ENCODE results near the gene LGR6.

Gene LGR6

DNA sequence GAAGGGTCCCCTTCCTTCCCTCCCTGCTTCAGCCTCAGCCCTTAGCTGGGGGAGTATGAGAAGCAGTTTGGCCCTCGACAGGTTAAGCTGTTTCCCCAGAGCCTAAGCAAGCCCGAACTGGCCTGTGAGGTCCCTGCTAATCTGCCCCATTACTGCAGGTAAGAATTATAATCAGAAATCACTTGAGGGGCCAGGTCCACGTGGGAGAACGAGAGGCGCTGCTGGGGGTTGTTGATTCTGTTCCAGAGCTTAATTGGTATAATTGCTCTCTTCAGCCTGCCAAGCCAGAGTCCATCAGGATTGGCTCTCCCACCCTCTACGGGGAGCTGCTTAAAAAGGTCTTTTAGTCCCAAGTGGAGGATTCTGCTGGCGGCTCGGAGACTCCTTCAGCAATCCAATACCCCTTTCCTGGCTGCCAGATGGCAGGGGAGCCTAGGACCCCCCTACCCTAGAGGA, 77.3 kb downstream of the LGR6 start (continued):
- TF ChIP-seq, protein P1, sequence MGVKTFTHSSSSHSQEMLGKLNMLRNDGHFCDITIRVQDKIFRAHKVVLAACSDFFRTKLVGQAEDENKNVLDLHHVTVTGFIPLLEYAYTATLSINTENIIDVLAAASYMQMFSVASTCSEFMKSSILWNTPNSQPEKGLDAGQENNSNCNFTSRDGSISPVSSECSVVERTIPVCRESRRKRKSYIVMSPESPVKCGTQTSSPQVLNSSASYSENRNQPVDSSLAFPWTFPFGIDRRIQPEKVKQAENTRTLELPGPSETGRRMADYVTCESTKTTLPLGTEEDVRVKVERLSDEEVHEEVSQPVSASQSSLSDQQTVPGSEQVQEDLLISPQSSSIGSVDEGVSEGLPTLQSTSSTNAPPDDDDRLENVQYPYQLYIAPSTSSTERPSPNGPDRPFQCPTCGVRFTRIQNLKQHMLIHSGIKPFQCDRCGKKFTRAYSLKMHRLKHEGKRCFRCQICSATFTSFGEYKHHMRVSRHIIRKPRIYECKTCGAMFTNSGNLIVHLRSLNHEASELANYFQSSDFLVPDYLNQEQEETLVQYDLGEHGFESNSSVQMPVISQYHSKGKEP (tag by site-specific recombination; IDR thresholded peaks at IDR 0.05): peak; percentile 51; the same call in 1 of the 2 replicates
- TF ChIP-seq ZBTB20 (tag by site-specific recombination; IDR thresholded peaks at IDR 0.05): no peak
- TF ChIP-seq ZNF354C (tag by site-specific recombination; IDR thresholded peaks at IDR 0.05; ENCODE audit: borderline replicate concordance, low read depth): no peak
- TF ChIP-seq KLF10 (tag by site-specific recombination; IDR thresholded peaks at IDR 0.05): no peak
- peak; percentile 22; the same call in 1 of the 2 replicates for TF ChIP-seq ZNF341 (tag by site-specific recombination; IDR thresholded peaks at IDR 0.05; ENCODE audit: low read depth)
- TF ChIP-seq, protein P2, sequence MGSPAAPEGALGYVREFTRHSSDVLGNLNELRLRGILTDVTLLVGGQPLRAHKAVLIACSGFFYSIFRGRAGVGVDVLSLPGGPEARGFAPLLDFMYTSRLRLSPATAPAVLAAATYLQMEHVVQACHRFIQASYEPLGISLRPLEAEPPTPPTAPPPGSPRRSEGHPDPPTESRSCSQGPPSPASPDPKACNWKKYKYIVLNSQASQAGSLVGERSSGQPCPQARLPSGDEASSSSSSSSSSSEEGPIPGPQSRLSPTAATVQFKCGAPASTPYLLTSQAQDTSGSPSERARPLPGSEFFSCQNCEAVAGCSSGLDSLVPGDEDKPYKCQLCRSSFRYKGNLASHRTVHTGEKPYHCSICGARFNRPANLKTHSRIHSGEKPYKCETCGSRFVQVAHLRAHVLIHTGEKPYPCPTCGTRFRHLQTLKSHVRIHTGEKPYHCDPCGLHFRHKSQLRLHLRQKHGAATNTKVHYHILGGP (tag by site-specific recombination; IDR thresholded peaks at IDR 0.05): no peak
- TF ChIP-seq ZNF155 (tag by site-specific recombination; IDR thresholded peaks at IDR 0.05): no peak
- TF ChIP-seq REPIN1 (tag by site-specific recombination; IDR thresholded peaks at IDR 0.05; ENCODE audit: low read depth): no peak
- TF ChIP-seq HOXC10 (CRISPR knock-in tag; IDR thresholded peaks at IDR 0.05): no peak
- TF ChIP-seq ZNF747 (tag by site-specific recombination; IDR thresholded peaks at IDR 0.05): no peak
- TF ChIP-seq TCF7L2 (IDR thresholded peaks at IDR 0.05; ENCODE audit: borderline replicate concordance, low read depth, low read length): no peak
- no peak for TF ChIP-seq ZNF132 (tag by site-specific recombination; IDR thresholded peaks at IDR 0.05; ENCODE audit: borderline replicate concordance)
- peak; percentile 52 for TF ChIP-seq ZFP69B (tag by site-specific recombination; IDR thresholded peaks at IDR 0.05)
- TF ChIP-seq, protein P3, sequence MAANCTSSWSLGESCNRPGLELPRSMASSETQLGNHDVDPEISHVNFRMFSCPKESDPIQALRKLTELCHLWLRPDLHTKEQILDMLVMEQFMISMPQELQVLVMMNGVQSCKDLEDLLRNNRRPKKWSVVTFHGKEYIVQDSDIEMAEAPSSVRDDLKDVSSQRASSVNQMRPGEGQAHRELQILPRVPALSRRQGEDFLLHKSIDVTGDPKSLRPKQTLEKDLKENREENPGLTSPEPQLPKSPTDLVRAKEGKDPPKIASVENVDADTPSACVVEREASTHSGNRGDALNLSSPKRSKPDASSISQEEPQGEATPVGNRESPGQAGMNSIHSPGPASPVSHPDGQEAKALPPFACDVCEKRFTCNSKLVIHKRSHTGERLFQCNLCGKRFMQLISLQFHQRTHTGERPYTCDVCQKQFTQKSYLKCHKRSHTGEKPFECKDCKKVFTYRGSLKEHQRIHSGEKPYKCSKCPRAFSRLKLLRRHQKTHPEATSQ (tag by site-specific recombination; IDR thresholded peaks at IDR 0.05): no peak
- 0 out of 2 replicates have a peak, but pooled peaks have one; percentile 53 for TF ChIP-seq ZSCAN30 (tag by site-specific recombination; IDR thresholded peaks at IDR 0.05)
- no peak for TF ChIP-seq ZNF791 (tag by site-specific recombination; IDR thresholded peaks at IDR 0.05)
- TF ChIP-seq ZNF658 (tag by site-specific recombination; IDR thresholded peaks at IDR 0.05): no peak
- TF ChIP-seq ZNF24 (tag by site-specific recombination; IDR thresholded peaks at IDR 0.05): peak; percentile 27; the same call in 1 of the 2 replicates
- TF ChIP-seq ZNF426 (tag by site-specific recombination; IDR thresholded peaks at IDR 0.05): no peak
- no peak for TF ChIP-seq YY1 (tag by site-specific recombination; IDR thresholded peaks at IDR 0.05)
- no peak for TF ChIP-seq ZNF146 (tag by site-specific recombination; IDR thresholded peaks at IDR 0.05)
- no peak for TF ChIP-seq ZNF292 (tag by site-specific recombination; IDR thresholded peaks at IDR 0.05; ENCODE audit: borderline replicate concordance, low read depth)
- TF ChIP-seq, protein P4, sequence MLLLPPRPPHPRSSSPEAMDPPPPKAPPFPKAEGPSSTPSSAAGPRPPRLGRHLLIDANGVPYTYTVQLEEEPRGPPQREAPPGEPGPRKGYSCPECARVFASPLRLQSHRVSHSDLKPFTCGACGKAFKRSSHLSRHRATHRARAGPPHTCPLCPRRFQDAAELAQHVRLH (tag by site-specific recombination; IDR thresholded peaks at IDR 0.05): no peak
- TF ChIP-seq ZNF391 (tag by site-specific recombination; IDR thresholded peaks at IDR 0.05; ENCODE audit: borderline replicate concordance, low read depth): no peak
- TF ChIP-seq, protein P5, sequence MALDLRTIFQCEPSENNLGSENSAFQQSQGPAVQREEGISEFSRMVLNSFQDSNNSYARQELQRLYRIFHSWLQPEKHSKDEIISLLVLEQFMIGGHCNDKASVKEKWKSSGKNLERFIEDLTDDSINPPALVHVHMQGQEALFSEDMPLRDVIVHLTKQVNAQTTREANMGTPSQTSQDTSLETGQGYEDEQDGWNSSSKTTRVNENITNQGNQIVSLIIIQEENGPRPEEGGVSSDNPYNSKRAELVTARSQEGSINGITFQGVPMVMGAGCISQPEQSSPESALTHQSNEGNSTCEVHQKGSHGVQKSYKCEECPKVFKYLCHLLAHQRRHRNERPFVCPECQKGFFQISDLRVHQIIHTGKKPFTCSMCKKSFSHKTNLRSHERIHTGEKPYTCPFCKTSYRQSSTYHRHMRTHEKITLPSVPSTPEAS (tag by site-specific recombination; IDR thresholded peaks at IDR 0.05): no peak
- peak; percentile 62 for TF ChIP-seq WT1 (tag by site-specific recombination; IDR thresholded peaks at IDR 0.05)
- TF ChIP-seq, protein P6, sequence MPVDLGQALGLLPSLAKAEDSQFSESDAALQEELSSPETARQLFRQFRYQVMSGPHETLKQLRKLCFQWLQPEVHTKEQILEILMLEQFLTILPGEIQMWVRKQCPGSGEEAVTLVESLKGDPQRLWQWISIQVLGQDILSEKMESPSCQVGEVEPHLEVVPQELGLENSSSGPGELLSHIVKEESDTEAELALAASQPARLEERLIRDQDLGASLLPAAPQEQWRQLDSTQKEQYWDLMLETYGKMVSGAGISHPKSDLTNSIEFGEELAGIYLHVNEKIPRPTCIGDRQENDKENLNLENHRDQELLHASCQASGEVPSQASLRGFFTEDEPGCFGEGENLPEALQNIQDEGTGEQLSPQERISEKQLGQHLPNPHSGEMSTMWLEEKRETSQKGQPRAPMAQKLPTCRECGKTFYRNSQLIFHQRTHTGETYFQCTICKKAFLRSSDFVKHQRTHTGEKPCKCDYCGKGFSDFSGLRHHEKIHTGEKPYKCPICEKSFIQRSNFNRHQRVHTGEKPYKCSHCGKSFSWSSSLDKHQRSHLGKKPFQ (tag by site-specific recombination; IDR thresholded peaks at IDR 0.05): no peak
- no peak for TF ChIP-seq ZNF133 (tag by site-specific recombination; IDR thresholded peaks at IDR 0.05)
- no peak for TF ChIP-seq ZNF16 (tag by site-specific recombination; IDR thresholded peaks at IDR 0.05; ENCODE audit: low read depth)
- TF ChIP-seq ZFP41 (tag by site-specific recombination; IDR thresholded peaks at IDR 0.05; ENCODE audit: borderline replicate concordance): no peak
- TF ChIP-seq ZNF19 (tag by site-specific recombination; IDR thresholded peaks at IDR 0.05; ENCODE audit: low read depth): no peak
